Retinal pigment epithelial cell (primary cell): Measurements from ENCODE around the gene HYAL2.
"Not testable (repeated sequence)": the region's sequence is repeated elsewhere in the genome, so short reads cannot be mapped to it uniquely, and the experiment has no call there.

Source experiments
- DNase-seq: peaks from one replicate; pipeline ENCODE4 v3.0.0-alpha.2; 2010; ENCODE audit warnings: low read depth
- H3K4me3 ChIP-seq: 2 replicates; pipeline ENCODE4 v1.5.1; 2011; ENCODE audit warnings: mild to moderate bottlenecking, low read length, control low read depth, moderate library complexity
- CTCF ChIP-seq: conservative IDR thresholded peaks from 2 replicates; pipeline ENCODE4 v1.5.1; 2011; ENCODE audit warnings: low read depth, low read length, control low read depth, inconsistent platforms

HYAL2 gene

GRCh38 chr3:50289130-50289529 is 33.4 kb downstream of the HYAL2 start:
- H3K4me3 ChIP-seq, result no peak overlapping the region
- DNase-seq, result no peak
- no peak for TF ChIP-seq CTCF

GRCh38 chr3:50288387-50289007 is 34.0 kb downstream of the HYAL2 start:
- H3K4me3 ChIP-seq, result no peak overlapping the region
- no peak for DNase-seq
- no peak for TF ChIP-seq CTCF

- DNase-seq, result no peak
- TF ChIP-seq CTCF, result no peak
- no peak overlapping the region for H3K4me3 ChIP-seq
Measured at GRCh38 chr3:50287262-50287661, 35.3 kb downstream of the HYAL2 start.

GRCh38 chr3:50286322-50287227 is 36.0 kb downstream of the HYAL2 start:
- DNase-seq, result no peak
- TF ChIP-seq CTCF, result no peak
- H3K4me3 ChIP-seq, result no peak overlapping the region

- not testable (repeated sequence) for H3K4me3 ChIP-seq, DNase-seq
Measured at GRCh38 chr3:50284121-50284520, 38.4 kb downstream of the HYAL2 start.

- H3K4me3 ChIP-seq, result no peak overlapping the region
- DNase-seq, result no peak
- TF ChIP-seq CTCF, result no peak
Measured at GRCh38 chr3:50279255-50280016, 43.1 kb downstream of the HYAL2 start.

- no peak for TF ChIP-seq CTCF
- no peak for DNase-seq
- H3K4me3 ChIP-seq, result no peak within 1 kb of the TSS
Measured at GRCh38 chr3:50278880-50279224, 43.7 kb downstream of the HYAL2 start, which contains the start of gene LSMEM2. Gene LSMEM2 (plus strand): TSS chr3:50279087. CDS start chr3:50279114, 27 bp downstream.
